Lower leg skin (tissue), 3 donors: ENCODE results near the gene NUDT3.

Source experiments
- CTCF ChIP-seq, 3 donors: fragments of 450-650 bp; IDR thresholded peaks; one replicate each; pipeline ENCODE4 v1.5.1; 2016; ENCODE audit warnings: antibody characterized with exemption in 3 of 3, mild to moderate bottlenecking in 3 of 3, moderate library complexity in 2 of 3
- POLR2A ChIP-seq, 2 donors: fragments of 450-650 bp; IDR thresholded peaks; one replicate each; pipeline ENCODE4 v1.6.1; 2016 to 2017; ENCODE audit warnings: antibody characterized with exemption in 2 of 2, mild to moderate bottlenecking in 1 of 2, moderate library complexity in 1 of 2

GRCh38 chr6:34339432-34339831, 53.0 kb downstream of the NUDT3 start:
- TF ChIP-seq CTCF (IDR thresholded peaks at IDR 0.05) (no peak), POLR2A (IDR thresholded peaks at IDR 0.05) (no peak)
